NCI-H82 (cell line): ENCODE data around the gene AMTN.

Experiments
- DNase-seq: peaks from one replicate; lab custom pipeline; 2025; lab: John Stamatoyannopoulos, UW

The AMTN gene

GRCh38 chr4:70564033-70564432 lies 45.7 kb downstream of the AMTN start:
- DNase-seq = peak; percentile 85

- DNase-seq = no peak
These were observed 52.4 kb downstream of the AMTN start for GRCh38 chr4:70570796-70571195.

GRCh38 chr4:70571772-70572171 lies 53.4 kb downstream of the AMTN start:
- no peak for DNase-seq

GRCh38 chr4:70575964-70576363 lies 57.6 kb downstream of the AMTN start:
- DNase-seq = no peak

- DNase-seq = no peak
These were observed 59.0 kb downstream of the AMTN start for GRCh38 chr4:70577220-70577927.

- no peak for DNase-seq
These were observed 63.6 kb downstream of the AMTN start for GRCh38 chr4:70581980-70582379.
